B cell (primary cell): ENCODE measurements around the gene TMCO1. TPM values are rescaled to one million over a fixed set of nuclear protein-coding genes. Genes with fewer than 3 reads are reported as not detected.
"Not testable (repeated sequence)": the region's sequence is repeated elsewhere in the genome, so short reads cannot be mapped to it uniquely, and the experiment has no call there.

Experiments used
- ATAC-seq: fragments of 200-7000 bp; cut with Tn5 transposase; one replicate; pipeline ENCODE4 v1.10.0; 2021; ENCODE audit warnings: low read depth, mild to moderate bottlenecking, moderate number of reproducible peaks, moderate library complexity
- CTCF ChIA-PET: fragments of 350-600 bp; sonication (Branson Sonifier 250); formaldehyde crosslinking; loops from one replicate; lab custom pipeline; 2021; ENCODE audit warnings: antibody characterized with exemption, inconsistent platforms; lab: Charles Lee
- POLR2A ChIA-PET: fragments of 350-600 bp; sonication (Branson Sonifier 250); formaldehyde crosslinking; loops from one replicate; lab custom pipeline; 2021; ENCODE audit warnings: antibody characterized with exemption; lab: Charles Lee
- DNase-seq: peaks from one replicate; pipeline ENCODE4 v3.0.0; 2013
- H2AFZ ChIP-seq: 2 replicates; pipeline ENCODE4 v1.6.1; 2012; ENCODE audit warnings: mild to moderate bottlenecking, low read depth, low read length; ENCODE audit not compliant: insufficient read depth, poor library complexity, severe bottlenecking
- H3K27ac ChIP-seq, 2 donors: 1 replicate in 1 of 2; 2 replicates in 1 of 2; pipeline ENCODE4 v1.5.1; 2012 to 2013; ENCODE audit warnings: low read length in 2 of 2, mild to moderate bottlenecking in 2 of 2, moderate library complexity in 1 of 2
- H3K27me3 ChIP-seq, 4 experiments: fragments of 200-600 bp in 1 of 4; sonication (generic) in 1 of 4; replicated peaks in 1 of 4; 1 replicate in 2 of 4; 2 replicates in 2 of 4; pipeline versions ENCODE4 v1.6.1 to v1.7.0; 2013 to 2016; ENCODE audit warnings: low read length in 3 of 4, mild to moderate bottlenecking in 2 of 4, mixed read lengths in 1 of 4, moderate library complexity in 1 of 4; ENCODE audit not compliant: insufficient read depth in 4 of 4, control insufficient read depth in 3 of 4; ENCODE audit errors: control extremely low read depth in 1 of 4
- H3K36me3 ChIP-seq, 2 experiments: replicated peaks in 1 of 2; 1 replicate in 1 of 2; 2 replicates in 1 of 2; pipeline versions ENCODE4 v1.6.1 to v1.7.1; 2013; ENCODE audit warnings: low read length in 1 of 2; ENCODE audit not compliant: insufficient read depth in 2 of 2, control insufficient read depth in 1 of 2; ENCODE audit errors: control extremely low read depth in 1 of 2, extremely low read depth in 1 of 2
- H3K4me1 ChIP-seq, 2 donors: fragments of 200-600 bp in 1 of 2; sonication (generic) in 1 of 2; 1 replicate in 1 of 2; 2 replicates in 1 of 2; pipeline versions ENCODE4 v1.5.1 to v1.6.1; 2013 to 2017; ENCODE audit warnings: low read length in 2 of 2; ENCODE audit not compliant: control insufficient read depth in 2 of 2, insufficient read depth in 2 of 2
- H3K4me2 ChIP-seq: replicated peaks from 2 replicates; pipeline ENCODE3; 2012; ENCODE audit warnings: mild to moderate bottlenecking, low read depth, low read length; ENCODE audit not compliant: poor library complexity, severe bottlenecking
- H3K4me3 ChIP-seq, 5 experiments: fragments of 200-600 bp in 1 of 5; sonication (generic) in 1 of 5; 1 replicate in 3 of 5; 2 replicates in 2 of 5; pipeline versions ENCODE4 v1.5.1 to v1.7.0; 2011 to 2016; ENCODE audit warnings: low read length in 4 of 5, mild to moderate bottlenecking in 4 of 5, low read depth in 2 of 5, control low read depth in 1 of 5, moderate library complexity in 1 of 5; ENCODE audit not compliant: insufficient read depth in 1 of 5; ENCODE audit errors: control extremely low read depth in 1 of 5, extremely low read depth in 1 of 5
- H3K79me2 ChIP-seq: fragments of 200-600 bp; sonication (generic); one replicate; pipeline ENCODE4 v1.6.0; 2016; ENCODE audit warnings: low read length; ENCODE audit not compliant: control insufficient read depth, insufficient read depth
- H3K9ac ChIP-seq: fragments of 200-600 bp; sonication (generic); 2 replicates; pipeline ENCODE4 v1.6.1; 2017; ENCODE audit warnings: mild to moderate bottlenecking, low read length, moderate library complexity
- H3K9me3 ChIP-seq, 3 donors: one replicate each; pipeline versions ENCODE4 v1.6.1 to v1.7.1; 2013; ENCODE audit warnings: low read length in 2 of 3; ENCODE audit not compliant: control insufficient read depth in 2 of 3, insufficient read depth in 1 of 3; ENCODE audit errors: control extremely low read depth in 1 of 3
- H4K20me1 ChIP-seq: 2 replicates; pipeline ENCODE4 v1.6.0; 2012; ENCODE audit warnings: mild to moderate bottlenecking, low read length; ENCODE audit not compliant: insufficient read depth, control insufficient read depth, poor library complexity, severe bottlenecking
- H3K27ac Mint-ChIP-seq: one replicate; pipeline ENCODE4 v1.8.0; 2021; ENCODE audit warnings: mixed read lengths
- H3K27me3 Mint-ChIP-seq: one replicate; pipeline ENCODE4 v1.8.0; 2021; ENCODE audit warnings: mixed read lengths
- H3K4me1 Mint-ChIP-seq: one replicate; pipeline ENCODE4 v1.8.0; 2021; ENCODE audit warnings: mixed read lengths
- H3K4me3 Mint-ChIP-seq: one replicate; pipeline ENCODE4 v1.8.0; 2021; ENCODE audit warnings: mixed read lengths
- H3K9me3 Mint-ChIP-seq: one replicate; pipeline ENCODE4 v1.8.0; 2022; ENCODE audit warnings: mixed read lengths; ENCODE audit not compliant: insufficient read depth
- EZH2 ChIP-seq: IDR thresholded peaks from 2 replicates; pipeline ENCODE4 v1.6.1; 2012; ENCODE audit warnings: borderline replicate concordance, low read depth, mild to moderate bottlenecking, moderate library complexity, low read length; ENCODE audit not compliant: insufficient read depth, poor library complexity, severe bottlenecking
- WGBS: methylation state at CpG from one replicate; pipeline ENCODE4 v1.1.5; 2013; ENCODE audit warnings: missing lambda C conversion rate; ENCODE audit not compliant: insufficient coverage; 5-methylcytosine and 5-hydroxymethylcytosine counted together
- intact Hi-C: fragments of 100-400 bp; cut with micrococcal nuclease; formaldehyde crosslinking; loops from one replicate; pipeline ENCODE4 v1.10.0; 2022
- polyA plus RNA-seq: library from polyadenylated mRNA; depleted of rRNA; stranded (reverse); fragments of >200 nt; gene quantifications from 2 replicates; pipeline ENCODE4 v1.2.3, GENCODE V29; 2012
- total RNA-seq, 2 donors: library from RNA; stranded (reverse); fragments of 120-200 nt in 1 of 2; gene quantifications; 1 replicate in 1 of 2; 2 replicates in 1 of 2; pipeline versions ENCODE4 v1.2.3 to v1.2.4, GENCODE V29; 2013 to 2022
- TF ChIP-seq, protein P1 (sequence below): fragments of 200-600 bp; IDR thresholded peaks from one replicate; pipeline ENCODE4 v1.8.0; 2022; ENCODE audit warnings: antibody characterized with exemption, mild to moderate bottlenecking

Gene TMCO1
- total and polyA plus RNA-seq, 2 donors (not counting 1 experiment from before 2014, with no cell fraction given), result 16.1 to 39.5 TPM

DNA sequence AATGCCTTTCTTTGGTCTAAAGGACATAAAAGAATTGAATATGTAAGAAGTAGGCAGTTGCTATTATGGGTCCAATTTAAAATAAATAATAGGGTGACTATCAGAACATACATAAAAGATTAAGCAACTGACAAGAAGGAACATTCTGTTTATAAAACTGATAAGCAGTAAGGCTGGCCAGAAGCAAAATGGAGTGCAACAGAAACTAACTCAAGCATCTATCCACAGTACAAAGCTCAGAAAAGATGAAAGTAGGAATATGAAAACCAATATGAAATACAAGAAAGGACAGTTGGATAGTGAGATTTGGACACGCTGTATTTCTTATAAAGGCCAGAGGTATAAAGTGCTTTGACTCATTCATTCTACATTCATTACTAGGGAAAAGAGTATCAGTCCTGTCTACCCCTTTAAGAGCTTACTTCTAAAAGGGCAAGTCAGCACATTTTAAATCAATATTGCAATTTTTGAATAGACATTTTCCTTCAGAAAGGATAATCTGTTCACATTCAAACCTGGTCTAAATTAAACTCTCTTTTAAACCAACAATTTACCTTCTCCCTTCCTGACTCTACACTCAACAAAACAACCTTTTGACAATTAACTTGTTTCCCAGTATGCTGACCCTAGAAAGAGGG lies 84.7 kb downstream of the TMCO1 start:
- Histone ChIP-seq H3K36me3 (peaks cover 21 to 57% of the 10 kb centered on the region in 2 experiments), H3K9me3 (no peaks in the 10 kb centered on the region), H3K27me3 (no peaks in the 10 kb centered on the region), H3K9ac (no peak overlapping the region), H3K27ac (no peak overlapping the region), H3K79me2 (peaks cover 49% of the 10 kb centered on the region), H3K4me2 (no peak overlapping the region), H4K20me1 (peaks cover 14% of the 10 kb centered on the region), H3K4me1 (peaks cover 23 to 26% of the 10 kb centered on the region in 2 donors), H2AFZ (no peak overlapping the region), H3K4me3 (no peak overlapping the region)
- DNase-seq (no peak), ATAC-seq (no peak)
- no CpG with 5 or more reads among the region's 1 CpG for WGBS
- H3K9me3 Mint-ChIP-seq, result no peaks in the 10 kb centered on the region
- TF ChIP-seq EZH2, result no peak
- TF ChIP-seq, protein P1, sequence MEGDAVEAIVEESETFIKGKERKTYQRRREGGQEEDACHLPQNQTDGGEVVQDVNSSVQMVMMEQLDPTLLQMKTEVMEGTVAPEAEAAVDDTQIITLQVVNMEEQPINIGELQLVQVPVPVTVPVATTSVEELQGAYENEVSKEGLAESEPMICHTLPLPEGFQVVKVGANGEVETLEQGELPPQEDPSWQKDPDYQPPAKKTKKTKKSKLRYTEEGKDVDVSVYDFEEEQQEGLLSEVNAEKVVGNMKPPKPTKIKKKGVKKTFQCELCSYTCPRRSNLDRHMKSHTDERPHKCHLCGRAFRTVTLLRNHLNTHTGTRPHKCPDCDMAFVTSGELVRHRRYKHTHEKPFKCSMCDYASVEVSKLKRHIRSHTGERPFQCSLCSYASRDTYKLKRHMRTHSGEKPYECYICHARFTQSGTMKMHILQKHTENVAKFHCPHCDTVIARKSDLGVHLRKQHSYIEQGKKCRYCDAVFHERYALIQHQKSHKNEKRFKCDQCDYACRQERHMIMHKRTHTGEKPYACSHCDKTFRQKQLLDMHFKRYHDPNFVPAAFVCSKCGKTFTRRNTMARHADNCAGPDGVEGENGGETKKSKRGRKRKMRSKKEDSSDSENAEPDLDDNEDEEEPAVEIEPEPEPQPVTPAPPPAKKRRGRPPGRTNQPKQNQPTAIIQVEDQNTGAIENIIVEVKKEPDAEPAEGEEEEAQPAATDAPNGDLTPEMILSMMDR, result no peak
- CTCF ChIA-PET, result no interaction called here
- intact Hi-C loops, result no loop called here
- no peaks in the 10 kb centered on the region for H3K27me3 Mint-ChIP-seq
- H3K27ac Mint-ChIP-seq, result no peak overlapping the region
- H3K4me1 Mint-ChIP-seq, result peaks cover 28% of the 10 kb centered on the region
- POLR2A ChIA-PET, result no interaction called here
- no peak overlapping the region for H3K4me3 Mint-ChIP-seq

DNA sequence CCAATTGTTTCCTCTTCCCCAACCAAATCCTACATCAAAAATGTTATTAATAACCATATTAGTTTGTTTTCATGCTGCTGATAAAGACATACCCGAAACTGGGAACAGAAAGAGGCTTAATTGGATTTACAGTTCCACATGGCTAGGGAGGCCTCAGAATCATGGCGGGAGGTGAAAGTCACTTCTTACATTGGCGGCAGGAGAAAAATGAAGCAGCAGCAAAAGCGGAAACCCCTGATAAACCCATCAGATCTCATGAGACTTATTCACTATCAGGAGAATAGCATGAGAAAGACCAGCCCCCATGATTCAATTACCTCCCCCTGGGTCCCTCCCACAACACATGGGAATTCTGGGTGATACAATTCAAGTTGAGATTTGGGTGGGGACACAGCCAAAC lies 87.9 kb downstream of the TMCO1 start:
- H2AFZ ChIP-seq, H3K9me3 Mint-ChIP-seq, H3K27ac Mint-ChIP-seq, H3K9ac ChIP-seq, H3K27ac ChIP-seq, H3K4me1 ChIP-seq, H3K4me2 ChIP-seq, ATAC-seq, POLR2A ChIA-PET, DNase-seq, H3K27me3 Mint-ChIP-seq, H3K9me3 ChIP-seq, H4K20me1 ChIP-seq, H3K4me1 Mint-ChIP-seq, CTCF ChIA-PET, intact Hi-C loops, H3K4me3 ChIP-seq, H3K4me3 Mint-ChIP-seq, H3K27me3 ChIP-seq: not testable (repeated sequence)
- Histone ChIP-seq H3K36me3 (peaks cover 29 to 80% of the 10 kb centered on the region in 2 experiments), H3K79me2 (peaks cover 18% of the 10 kb centered on the region)
- WGBS, result 90% methylated on average over 2 of the region's 4 CpGs
